ENCODE measurements around the gene MAPK6. TPM values are rescaled to one million over a fixed set of nuclear protein-coding genes. Genes with fewer than 3 reads are reported as not detected.

Gene MAPK6
- total RNA-seq, 3 donors from 2014 or later: 20.8 to 32.2 (median 22.0) TPM

GRCh38 chr15:52005748-52006701 lies 13.0 kb upstream of the MAPK6 start:
- intact Hi-C loops (cut with DNase I; ENCODE audit: low total_unique reads): no loop called here
- no peaks in the 10 kb centered on the region for H3K27me3 ChIP-seq
- no peaks in the 10 kb centered on the region for H3K36me3 ChIP-seq
- H3K9me3 ChIP-seq: no peaks in the 10 kb centered on the region
- H3K27ac ChIP-seq: no peak overlapping the region
- no peak for DNase-seq (ENCODE audit: low spot score in 2 of 2)
- no peak overlapping the region for H3K4me3 ChIP-seq
- TF ChIP-seq POLR2A (IDR thresholded peaks at IDR 0.05) (no peak), POLR2AphosphoS5 (IDR thresholded peaks at IDR 0.05) (no peak), CTCF (IDR thresholded peaks at IDR 0.05) (no peak)
- H3K4me1 ChIP-seq: no peaks in the 10 kb centered on the region

- no peaks in the 10 kb centered on the region for H3K36me3 ChIP-seq
Measured at GRCh38 chr15:52006702-52007340, 12.2 kb upstream of the MAPK6 start.

GRCh38 chr15:52008359-52008697 lies 10.7 kb upstream of the MAPK6 start:
- peak overlapping the region in 1 of 2 donors; percentile 19 for H3K27ac ChIP-seq
- TF ChIP-seq POLR2AphosphoS5 (IDR thresholded peaks at IDR 0.05): no peak
- H3K4me1 ChIP-seq: no peaks in the 10 kb centered on the region
- no peaks in the 10 kb centered on the region for H3K36me3 ChIP-seq
- no peaks in the 10 kb centered on the region for H3K27me3 ChIP-seq
- no peak for DNase-seq (ENCODE audit: low spot score in 2 of 2)
- intact Hi-C loops (cut with DNase I; ENCODE audit: low total_unique reads): no loop called here
- H3K9me3 ChIP-seq: no peaks in the 10 kb centered on the region
- no peak overlapping the region for H3K4me3 ChIP-seq

More at GRCh38 chr15:52006702-52007340, 12.2 kb upstream of the MAPK6 start:
- TF ChIP-seq POLR2AphosphoS5 (IDR thresholded peaks at IDR 0.05) (no peak), POLR2A (IDR thresholded peaks at IDR 0.05) (no peak), CTCF (IDR thresholded peaks at IDR 0.05) (no peak)
- peak overlapping the region in 1 of 2 donors; percentile 50 for H3K27ac ChIP-seq
- intact Hi-C loops (cut with DNase I; ENCODE audit: low total_unique reads): no loop called here
- no peaks in the 10 kb centered on the region for H3K4me1 ChIP-seq
- DNase-seq (ENCODE audit: low spot score in 2 of 2): no peak
- H3K27me3 ChIP-seq: no peaks in the 10 kb centered on the region
- H3K9me3 ChIP-seq: no peaks in the 10 kb centered on the region
- no peak overlapping the region for H3K4me3 ChIP-seq

GRCh38 chr15:52008698-52009434 lies 10.2 kb upstream of the MAPK6 start:
- Histone ChIP-seq H3K4me3 (no peak overlapping the region), H3K36me3 (no peaks in the 10 kb centered on the region), H3K27ac (peak overlapping the region; percentile 19 to 23), H3K4me1 (no peaks in the 10 kb centered on the region), H3K9me3 (no peaks in the 10 kb centered on the region), H3K27me3 (no peaks in the 10 kb centered on the region)
- DNase-seq (ENCODE audit: low spot score in 2 of 2): no peak
- intact Hi-C loops (cut with DNase I; ENCODE audit: low total_unique reads): no loop called here
- no peak for TF ChIP-seq CTCF (IDR thresholded peaks at IDR 0.05)

GRCh38 chr15:52010633-52011595 lies 8.1 kb upstream of the MAPK6 start:
- H3K36me3 ChIP-seq: no peaks in the 10 kb centered on the region
- H3K27me3 ChIP-seq: no peaks in the 10 kb centered on the region
- intact Hi-C loops (cut with DNase I; ENCODE audit: low total_unique reads): no loop called here
- peak overlapping the region; percentile 37 to 51 for H3K27ac ChIP-seq
- DNase-seq (ENCODE audit: low spot score in 2 of 2): peak in 1 of 2 donors; percentile 68
- H3K4me3 ChIP-seq: no peak overlapping the region
- H3K9me3 ChIP-seq: no peaks in the 10 kb centered on the region
- no peaks in the 10 kb centered on the region for H3K4me1 ChIP-seq
- no peak for TF ChIP-seq POLR2AphosphoS5 (IDR thresholded peaks at IDR 0.05)
- no peak for TF ChIP-seq POLR2A (IDR thresholded peaks at IDR 0.05)
- no peak for TF ChIP-seq CTCF (IDR thresholded peaks at IDR 0.05)

Measured in breast epithelium (tissue), 4 donors.